Measurements from ENCODE around the gene RNF225.
A peak's percentile ranks its signal among the peaks of the same experiment; 100 is the strongest.

DNA sequence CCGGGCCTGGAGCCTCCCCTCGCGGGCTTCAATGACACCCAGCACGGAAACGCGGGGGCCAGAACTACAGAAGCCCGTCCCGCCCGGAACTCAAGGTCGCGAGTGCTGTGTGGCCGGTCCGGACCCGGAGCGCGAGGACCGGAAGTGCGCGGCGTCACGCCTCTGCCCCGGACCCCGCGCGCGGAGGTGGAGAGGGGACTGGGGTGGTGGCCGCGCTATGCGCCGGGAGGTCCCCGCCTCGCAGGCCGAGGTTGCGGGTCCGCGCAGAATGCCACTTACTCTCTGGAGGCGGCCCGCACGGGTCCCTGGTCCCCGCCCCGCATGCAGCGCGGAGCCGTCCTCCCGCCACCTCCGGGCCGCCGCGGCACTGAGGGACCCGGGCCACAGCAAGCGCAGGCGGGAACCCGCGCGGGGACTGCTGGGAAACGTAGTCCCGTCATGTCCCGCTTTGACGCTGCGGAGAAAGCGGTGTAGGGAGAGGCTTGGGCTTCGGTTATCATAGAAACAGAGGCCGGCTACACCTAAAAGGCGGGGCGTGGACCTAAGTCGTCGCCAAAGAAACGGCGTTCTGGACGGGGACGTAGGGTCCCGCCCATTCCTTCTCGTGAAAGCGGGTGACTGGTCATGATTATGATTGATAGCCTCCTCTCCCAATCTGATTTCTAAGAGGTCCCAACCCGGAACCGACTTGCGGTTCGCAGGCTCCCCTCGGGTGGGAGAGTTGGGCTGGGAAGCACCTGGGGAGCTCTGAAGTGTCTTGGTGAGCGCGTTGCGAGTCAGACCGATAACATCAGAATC is 14.6 kb upstream of the RNF225 start, which contains the start of gene ZNF837:
- TF ChIP-seq POLR2A (IDR thresholded peaks at IDR 0.05; ENCODE audit: low read length) (peak; percentile 95), GATA1 (IDR thresholded peaks at IDR 0.05; ENCODE audit: low read depth, low read length) (no peak)

Data from erythroblast (primary cell).